Psoas muscle (tissue), 8 donors: ENCODE measurements around the gene ESRRA. TPM values are rescaled to one million over a fixed set of nuclear protein-coding genes. Genes with fewer than 3 reads are reported as not detected.

ENCODE experiments used
- ATAC-seq, 4 donors: fragments of 200-7000 bp; cut with Tn5 transposase; one replicate each; pipeline ENCODE4 v1.9.1; 2020; ENCODE audit warnings: moderate library complexity in 3 of 4, mild to moderate bottlenecking in 2 of 4
- DNase-seq, 2 donors: peaks; one replicate each; pipeline ENCODE4 v3.0.0-alpha.2; 2020
- H3K27ac ChIP-seq: fragments of 200-600 bp; one replicate; pipeline ENCODE4 v1.8.0; 2022
- H3K27me3 ChIP-seq, 3 donors: fragments of 200-600 bp in 1 of 3; one replicate each; pipeline versions ENCODE4 v1.6.1 to v1.8.0; 2013 to 2022; ENCODE audit warnings: low read length in 2 of 3, mild to moderate bottlenecking in 2 of 3, moderate library complexity in 1 of 3; ENCODE audit not compliant: insufficient read depth in 3 of 3
- H3K36me3 ChIP-seq, 2 donors: fragments of 200-600 bp in 1 of 2; one replicate each; pipeline versions ENCODE4 v1.6.1 to v1.8.0; 2013 to 2022; ENCODE audit warnings: low read depth in 1 of 2, mild to moderate bottlenecking in 1 of 2, moderate library complexity in 1 of 2; ENCODE audit not compliant: insufficient read depth in 1 of 2
- H3K4me1 ChIP-seq: fragments of 200-600 bp; one replicate; pipeline ENCODE4 v1.8.0; 2022
- H3K4me3 ChIP-seq: fragments of 200-600 bp; one replicate; pipeline ENCODE4 v1.8.0; 2022; ENCODE audit warnings: mild to moderate bottlenecking
- H3K9me3 ChIP-seq: fragments of 200-600 bp; one replicate; pipeline ENCODE4 v1.8.0; 2022
- CTCF ChIP-seq: fragments of 200-600 bp; IDR thresholded peaks from one replicate; pipeline ENCODE4 v1.8.0; 2022; ENCODE audit warnings: antibody characterized with exemption
- WGBS, 3 donors: extraction: QIAGEN DNeasy Blood & Tissue Kit; methylation state at CpG; one replicate each; pipeline versions ENCODE4 v1.1.6 to v1.1.7; 2013; 5-methylcytosine and 5-hydroxymethylcytosine counted together
- intact Hi-C, 2 donors: fragments of 100-400 bp; cut with DNase I; formaldehyde crosslinking; loops; one replicate each; pipeline versions ENCODE4 v1.11.0 to v1.14.2; 2022
- polyA plus RNA-seq, 3 donors: library from polyadenylated mRNA; stranded (reverse); fragments of 200-250 nt; gene quantifications; one replicate each; pipeline ENCODE4 v1.2.3, GENCODE V29; 2013
- total RNA-seq, 4 donors: library from RNA; stranded (reverse); fragmentation: NEBNext Ultra II Directional in 2 of 4; extraction: Animal tissue kit (Norgen Biotek cat#: 25700) in 2 of 4; gene quantifications; one replicate each; pipeline versions ENCODE4 v1.2.1 to v1.2.4, GENCODE V29; 2021 to 2023
- donor health status: healthy with polysubstance abuse.
- donor health status: DM: no; HTN: no; CAD: no; lungs with moderate emphysema.
- donor health status: Bipolar disorder and iron deficiency.
- donor health status: healthy.
- donor health status: DM: yes; HTN: yes; CAD: no.
- donor health status: DM: no; HTN: no; CAD: no.
- donor health status: DM: no; HTN: no; CAD: no.
- donor health status: DM: yes; HTN: yes; CAD: no.

The ESRRA gene
- total and polyA plus RNA-seq, 7 donors = 104 to 362 (median 261) TPM

GRCh38 chr11:64348383-64349024 is 43.2 kb downstream of the ESRRA start:
- H3K27me3 ChIP-seq = peaks cover 0 to 4% (median 3%) of the 10 kb centered on the region in 3 donors
- no peak for TF ChIP-seq CTCF
- no peak for ATAC-seq
- H3K9me3 ChIP-seq = no peaks in the 10 kb centered on the region
- no peak overlapping the region for H3K27ac ChIP-seq
- H3K4me3 ChIP-seq = no peak overlapping the region
- 51 to 67% (median 54%) methylated on average over 14 of the region's 14 CpGs for WGBS, 3 donors
- H3K36me3 ChIP-seq = no peaks in the 10 kb centered on the region
- no peaks in the 10 kb centered on the region for H3K4me1 ChIP-seq
- intact Hi-C loops = no loop called here
- no peak for DNase-seq

DNA sequence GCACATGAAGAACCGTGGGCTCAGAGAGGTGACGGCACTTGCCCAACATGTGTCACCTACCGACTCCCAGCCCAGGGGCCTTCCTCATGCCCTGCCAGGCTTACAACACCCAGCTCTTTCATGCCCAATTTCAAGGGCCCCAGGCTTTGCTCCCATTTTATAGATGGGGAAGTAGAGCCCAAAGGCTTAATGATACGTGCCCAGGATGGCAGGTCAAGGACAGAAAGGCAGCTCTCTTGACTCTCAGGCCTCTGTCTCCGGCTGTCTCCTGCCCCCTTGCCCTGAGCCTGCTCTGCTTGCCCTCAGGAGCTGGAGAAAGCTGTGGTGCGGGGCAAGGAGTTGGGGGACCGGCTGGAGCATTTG is 43.7 kb downstream of the ESRRA start:
- ATAC-seq (no peak), DNase-seq (no peak)
- Histone ChIP-seq H3K36me3 (no peaks in the 10 kb centered on the region), H3K27me3 (peaks cover 0 to 9% (median 3%) of the 10 kb centered on the region in 3 donors), H3K27ac (no peak overlapping the region), H3K4me1 (no peaks in the 10 kb centered on the region), H3K4me3 (no peak overlapping the region), H3K9me3 (no peaks in the 10 kb centered on the region)
- 82 to 92% (median 87%) methylated on average over 7 of the region's 7 CpGs for WGBS, 3 donors
- TF ChIP-seq CTCF = no peak
- intact Hi-C loops = no loop called here

DNA sequence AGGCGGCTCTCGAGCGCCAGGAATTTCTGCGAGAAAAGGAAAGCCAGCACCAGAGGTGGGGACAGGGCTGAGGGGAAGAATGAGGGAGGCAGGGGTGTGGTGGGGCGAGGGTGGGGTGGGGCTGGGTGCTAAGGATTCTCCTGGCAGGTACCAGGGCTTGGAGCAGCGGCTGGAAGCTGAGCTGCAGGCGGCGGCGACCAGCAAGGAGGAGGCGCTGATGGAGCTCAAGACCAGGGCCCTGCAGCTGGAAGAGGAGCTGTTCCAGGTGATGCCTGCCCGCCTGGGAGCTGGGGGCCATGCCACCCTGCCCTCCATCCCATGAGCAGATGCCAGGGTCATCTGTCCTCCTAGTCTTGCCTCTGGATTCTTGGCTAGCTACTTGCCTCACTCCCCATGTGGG is 44.1 kb downstream of the ESRRA start:
- WGBS, 3 donors = 88 to 95% (median 94%) methylated on average over 10 to 11 of the region's 11 CpGs
- no peaks in the 10 kb centered on the region for H3K4me1 ChIP-seq
- intact Hi-C loops = no loop called here

GRCh38 chr11:64351136-64351631 is 45.9 kb downstream of the ESRRA start:
- H3K27ac ChIP-seq = no peak overlapping the region
- 87 to 95% (median 94%) methylated on average over 14 to 18 of the region's 18 CpGs for WGBS, 3 donors
- TF ChIP-seq CTCF = no peak
- H3K4me3 ChIP-seq = no peak overlapping the region
- intact Hi-C loops = no loop called here
- H3K27me3 ChIP-seq = peaks cover 0 to 9% (median 3%) of the 10 kb centered on the region in 3 donors
- no peaks in the 10 kb centered on the region for H3K36me3 ChIP-seq
- no peak for ATAC-seq
- no peaks in the 10 kb centered on the region for H3K4me1 ChIP-seq
- no peaks in the 10 kb centered on the region for H3K9me3 ChIP-seq
- DNase-seq = no peak

More for the DNA sequence above, 44.1 kb downstream of the ESRRA start:
- Histone ChIP-seq H3K9me3 (no peaks in the 10 kb centered on the region), H3K27me3 (peaks cover 0 to 9% (median 3%) of the 10 kb centered on the region in 3 donors), H3K27ac (no peak overlapping the region), H3K36me3 (no peaks in the 10 kb centered on the region), H3K4me3 (no peak overlapping the region)
- ATAC-seq = no peak
- no peak for DNase-seq
- no peak for TF ChIP-seq CTCF
